ENCODE results near the gene ETV4.
A peak's percentile ranks its signal among the peaks of the same experiment; 100 is the strongest.

ETV4 gene

GRCh38 chr17:43568506-43569082 is 22.5 kb upstream of the ETV4 start:
- Histone ChIP-seq H3K27me3 (replicated peaks; ENCODE audit: control insufficient read depth, insufficient read depth, low read length) (peaks cover 3% of the 10 kb centered on the region), H3K9ac (ENCODE audit: low read length) (no peak overlapping the region), H3K4me1 (ENCODE audit: control insufficient read depth, insufficient read depth, low read length) (peaks cover 2% of the 10 kb centered on the region), H3K36me3 (ENCODE audit: control insufficient read depth, insufficient read depth, low read length, severe bottlenecking) (no peaks in the 10 kb centered on the region), H3K4me3 (ENCODE audit: low read length) (no peak overlapping the region), H3K9me3 (ENCODE audit: control insufficient read depth, low read length) (no peaks in the 10 kb centered on the region)
- DNase-seq (ENCODE audit: low read depth): no peak

- no peak overlapping the region for H3K4me3 ChIP-seq (ENCODE audit: low read length)
- no peak overlapping the region for H3K9ac ChIP-seq (ENCODE audit: low read length)
- no peak for DNase-seq (ENCODE audit: low read depth)
- H3K4me1 ChIP-seq (ENCODE audit: control insufficient read depth, insufficient read depth, low read length): peaks cover 25% of the 10 kb centered on the region
- H3K27me3 ChIP-seq (replicated peaks; ENCODE audit: control insufficient read depth, insufficient read depth, low read length): peaks cover 14% of the 10 kb centered on the region
- no peaks in the 10 kb centered on the region for H3K36me3 ChIP-seq (ENCODE audit: control insufficient read depth, insufficient read depth, low read length, severe bottlenecking)
- H3K9me3 ChIP-seq (ENCODE audit: control insufficient read depth, low read length): no peaks in the 10 kb centered on the region
Measured at GRCh38 chr17:43563600-43564594, 17.8 kb upstream of the ETV4 start.

GRCh38 chr17:43562679-43563599 is 16.8 kb upstream of the ETV4 start:
- DNase-seq (ENCODE audit: low read depth): no peak
- Histone ChIP-seq H3K4me1 (ENCODE audit: control insufficient read depth, insufficient read depth, low read length) (peaks cover 32% of the 10 kb centered on the region), H3K36me3 (ENCODE audit: control insufficient read depth, insufficient read depth, low read length, severe bottlenecking) (no peaks in the 10 kb centered on the region), H3K4me3 (ENCODE audit: low read length) (no peak overlapping the region), H3K9ac (ENCODE audit: low read length) (no peak overlapping the region), H3K27me3 (replicated peaks; ENCODE audit: control insufficient read depth, insufficient read depth, low read length) (peaks cover 14% of the 10 kb centered on the region), H3K9me3 (ENCODE audit: control insufficient read depth, low read length) (no peaks in the 10 kb centered on the region)

DNA sequence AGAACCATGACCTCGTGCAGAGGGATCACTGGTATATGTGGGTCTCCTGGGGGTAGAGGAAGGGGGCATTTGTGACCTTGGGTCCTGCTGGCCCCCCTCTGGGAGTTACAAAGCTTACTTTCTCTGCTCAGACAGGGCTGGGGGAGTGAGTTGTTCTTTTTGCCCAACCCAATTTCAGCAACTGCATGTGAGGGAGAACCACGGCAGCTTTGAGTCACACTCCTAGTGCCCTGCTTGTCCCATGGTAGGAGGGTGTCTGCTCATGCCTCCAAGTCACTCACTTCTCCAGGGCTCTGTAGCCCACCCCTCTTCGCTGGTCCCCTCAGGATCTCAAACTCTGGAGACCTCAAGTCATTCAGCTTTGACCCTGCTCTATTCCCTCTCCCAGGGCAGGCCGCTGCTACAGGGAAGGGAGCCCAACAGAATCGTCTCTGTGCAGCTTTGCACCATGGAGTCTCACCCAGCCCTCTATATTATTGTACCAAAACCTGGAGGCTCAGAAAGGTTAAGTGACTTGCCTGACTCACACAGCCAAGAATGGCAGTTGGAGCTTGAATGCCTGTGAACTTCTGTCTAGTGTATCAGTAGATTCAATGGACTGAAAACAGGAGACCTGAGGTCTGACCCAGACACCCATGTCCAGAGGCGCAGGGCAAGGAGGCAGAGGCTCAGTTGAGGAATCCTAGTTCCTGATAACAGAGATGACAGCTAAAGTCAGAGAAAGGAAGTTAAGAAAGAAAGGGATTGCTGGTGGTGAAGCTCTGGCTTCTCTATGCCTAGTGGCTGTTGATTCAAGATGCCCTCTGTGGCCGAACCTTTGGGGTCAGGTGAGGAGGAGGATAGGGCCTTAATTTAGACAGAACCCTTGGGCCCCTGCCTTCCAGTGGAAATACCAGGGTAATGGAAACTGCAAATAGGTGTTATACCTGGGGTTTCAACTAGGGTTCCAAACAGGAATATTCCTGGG is 14.6 kb upstream of the ETV4 start:
- no peak for DNase-seq (ENCODE audit: low read depth)
- no peak overlapping the region for H3K4me3 ChIP-seq (ENCODE audit: low read length)
- no peak overlapping the region for H3K9ac ChIP-seq (ENCODE audit: low read length)
- H3K27me3 ChIP-seq (replicated peaks; ENCODE audit: control insufficient read depth, insufficient read depth, low read length): peaks cover 14% of the 10 kb centered on the region
- no peaks in the 10 kb centered on the region for H3K36me3 ChIP-seq (ENCODE audit: control insufficient read depth, insufficient read depth, low read length, severe bottlenecking)
- peaks cover 44% of the 10 kb centered on the region for H3K4me1 ChIP-seq (ENCODE audit: control insufficient read depth, insufficient read depth, low read length)
- H3K9me3 ChIP-seq (ENCODE audit: control insufficient read depth, low read length): no peaks in the 10 kb centered on the region

GRCh38 chr17:43559161-43559816 is 13.1 kb upstream of the ETV4 start:
- DNase-seq (ENCODE audit: low read depth): no peak
- Histone ChIP-seq H3K4me3 (ENCODE audit: low read length) (no peak overlapping the region), H3K27me3 (replicated peaks; ENCODE audit: control insufficient read depth, insufficient read depth, low read length) (peaks cover 14% of the 10 kb centered on the region), H3K9me3 (ENCODE audit: control insufficient read depth, low read length) (no peaks in the 10 kb centered on the region), H3K9ac (ENCODE audit: low read length) (peak overlapping the region; percentile 1), H3K4me1 (ENCODE audit: control insufficient read depth, insufficient read depth, low read length) (peaks cover 44% of the 10 kb centered on the region), H3K36me3 (ENCODE audit: control insufficient read depth, insufficient read depth, low read length, severe bottlenecking) (no peaks in the 10 kb centered on the region)

GRCh38 chr17:43558805-43559160 is 12.6 kb upstream of the ETV4 start:
- Histone ChIP-seq H3K4me1 (ENCODE audit: control insufficient read depth, insufficient read depth, low read length) (peaks cover 44% of the 10 kb centered on the region), H3K9ac (ENCODE audit: low read length) (peak overlapping the region; percentile 1)
- no peak for DNase-seq (ENCODE audit: low read depth)

DNA sequence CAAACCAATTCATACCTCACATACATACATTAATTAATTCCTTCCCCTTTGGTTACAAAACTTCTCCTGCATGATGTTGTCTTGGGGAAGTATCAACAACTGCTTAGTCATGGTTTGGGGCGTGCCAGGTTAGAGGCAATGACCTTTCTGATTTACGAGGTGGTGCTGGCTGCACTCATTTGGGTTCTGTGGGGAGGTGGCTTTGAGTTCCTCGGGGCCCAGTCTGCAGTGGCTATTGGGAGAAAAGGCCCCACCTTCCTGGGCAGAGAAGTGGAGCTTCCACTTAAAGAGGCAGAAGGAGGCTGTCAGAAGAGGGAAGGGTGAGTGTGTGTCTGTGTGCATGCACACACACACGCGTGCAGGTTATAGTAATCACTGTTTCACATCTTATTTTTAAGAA is 10.2 kb upstream of the ETV4 start:
- no peaks in the 10 kb centered on the region for H3K36me3 ChIP-seq (ENCODE audit: control insufficient read depth, insufficient read depth, low read length, severe bottlenecking)
- peak; percentile 38 for DNase-seq (ENCODE audit: low read depth)
- no peaks in the 10 kb centered on the region for H3K27me3 ChIP-seq (replicated peaks; ENCODE audit: control insufficient read depth, insufficient read depth, low read length)
- peaks cover 37% of the 10 kb centered on the region for H3K4me1 ChIP-seq (ENCODE audit: control insufficient read depth, insufficient read depth, low read length)
- H3K9ac ChIP-seq (ENCODE audit: low read length): peak overlapping the region; percentile 8
- no peak overlapping the region for H3K4me3 ChIP-seq (ENCODE audit: low read length)
- H3K9me3 ChIP-seq (ENCODE audit: control insufficient read depth, low read length): no peaks in the 10 kb centered on the region

More at GRCh38 chr17:43558805-43559160, 12.6 kb upstream of the ETV4 start:
- Histone ChIP-seq H3K36me3 (ENCODE audit: control insufficient read depth, insufficient read depth, low read length, severe bottlenecking) (no peaks in the 10 kb centered on the region), H3K4me3 (ENCODE audit: low read length) (no peak overlapping the region), H3K27me3 (replicated peaks; ENCODE audit: control insufficient read depth, insufficient read depth, low read length) (peaks cover 13% of the 10 kb centered on the region), H3K9me3 (ENCODE audit: control insufficient read depth, low read length) (no peaks in the 10 kb centered on the region)

DNA sequence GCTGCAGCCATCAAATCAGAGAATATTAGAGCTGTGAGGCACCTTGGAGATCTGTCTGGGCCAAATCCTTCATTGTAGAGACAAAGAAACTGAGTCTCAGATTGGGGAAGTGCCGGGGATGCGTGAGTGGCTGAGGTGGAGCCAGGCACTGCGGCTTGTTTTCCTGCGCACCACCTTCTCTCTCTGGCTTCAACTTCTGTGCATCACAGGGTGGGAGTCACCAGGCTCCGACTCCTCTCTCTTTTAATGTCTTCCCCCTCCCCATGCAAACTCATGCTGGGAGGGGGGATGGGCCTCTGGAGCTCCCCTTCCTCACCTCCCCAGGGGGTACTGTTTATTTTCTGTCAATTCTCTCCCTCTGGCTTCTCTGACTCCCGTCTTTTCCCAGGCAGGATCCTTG is 8.7 kb upstream of the ETV4 start:
- Histone ChIP-seq H3K4me3 (ENCODE audit: low read length) (no peak overlapping the region), H3K9me3 (ENCODE audit: control insufficient read depth, low read length) (no peaks in the 10 kb centered on the region), H3K9ac (ENCODE audit: low read length) (no peak overlapping the region), H3K36me3 (ENCODE audit: control insufficient read depth, insufficient read depth, low read length, severe bottlenecking) (no peaks in the 10 kb centered on the region), H3K4me1 (ENCODE audit: control insufficient read depth, insufficient read depth, low read length) (peaks cover 32% of the 10 kb centered on the region), H3K27me3 (replicated peaks; ENCODE audit: control insufficient read depth, insufficient read depth, low read length) (no peaks in the 10 kb centered on the region)
- no peak for DNase-seq (ENCODE audit: low read depth)

- no peak for DNase-seq (ENCODE audit: low read depth)
Measured at GRCh38 chr17:43553573-43553972, 7.4 kb upstream of the ETV4 start.

More at GRCh38 chr17:43553573-43553972, 7.4 kb upstream of the ETV4 start:
- H3K4me3 ChIP-seq (ENCODE audit: low read length): no peak overlapping the region
- H3K9me3 ChIP-seq (ENCODE audit: control insufficient read depth, low read length): no peaks in the 10 kb centered on the region
- no peaks in the 10 kb centered on the region for H3K27me3 ChIP-seq (replicated peaks; ENCODE audit: control insufficient read depth, insufficient read depth, low read length)
- H3K36me3 ChIP-seq (ENCODE audit: control insufficient read depth, insufficient read depth, low read length, severe bottlenecking): no peaks in the 10 kb centered on the region
- no peak overlapping the region for H3K9ac ChIP-seq (ENCODE audit: low read length)
- H3K4me1 ChIP-seq (ENCODE audit: control insufficient read depth, insufficient read depth, low read length): peaks cover 19% of the 10 kb centered on the region
